Activated T-helper 1 cell treated with Interleukin-2 at 50 U/mL for 16 hours (primary cell): ENCODE measurements around the gene GPR62.
"Not testable (repeated sequence)": the region's sequence is repeated elsewhere in the genome, so short reads cannot be mapped to it uniquely, and the experiment has no call there.

Experiments
- DNase-seq: peaks from one replicate; pipeline ENCODE4 v3.0.0-alpha.2; 2020; ENCODE audit warnings: low read depth

Gene GPR62, protein sequence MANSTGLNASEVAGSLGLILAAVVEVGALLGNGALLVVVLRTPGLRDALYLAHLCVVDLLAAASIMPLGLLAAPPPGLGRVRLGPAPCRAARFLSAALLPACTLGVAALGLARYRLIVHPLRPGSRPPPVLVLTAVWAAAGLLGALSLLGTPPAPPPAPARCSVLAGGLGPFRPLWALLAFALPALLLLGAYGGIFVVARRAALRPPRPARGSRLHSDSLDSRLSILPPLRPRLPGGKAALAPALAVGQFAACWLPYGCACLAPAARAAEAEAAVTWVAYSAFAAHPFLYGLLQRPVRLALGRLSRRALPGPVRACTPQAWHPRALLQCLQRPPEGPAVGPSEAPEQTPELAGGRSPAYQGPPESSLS

DNA sequence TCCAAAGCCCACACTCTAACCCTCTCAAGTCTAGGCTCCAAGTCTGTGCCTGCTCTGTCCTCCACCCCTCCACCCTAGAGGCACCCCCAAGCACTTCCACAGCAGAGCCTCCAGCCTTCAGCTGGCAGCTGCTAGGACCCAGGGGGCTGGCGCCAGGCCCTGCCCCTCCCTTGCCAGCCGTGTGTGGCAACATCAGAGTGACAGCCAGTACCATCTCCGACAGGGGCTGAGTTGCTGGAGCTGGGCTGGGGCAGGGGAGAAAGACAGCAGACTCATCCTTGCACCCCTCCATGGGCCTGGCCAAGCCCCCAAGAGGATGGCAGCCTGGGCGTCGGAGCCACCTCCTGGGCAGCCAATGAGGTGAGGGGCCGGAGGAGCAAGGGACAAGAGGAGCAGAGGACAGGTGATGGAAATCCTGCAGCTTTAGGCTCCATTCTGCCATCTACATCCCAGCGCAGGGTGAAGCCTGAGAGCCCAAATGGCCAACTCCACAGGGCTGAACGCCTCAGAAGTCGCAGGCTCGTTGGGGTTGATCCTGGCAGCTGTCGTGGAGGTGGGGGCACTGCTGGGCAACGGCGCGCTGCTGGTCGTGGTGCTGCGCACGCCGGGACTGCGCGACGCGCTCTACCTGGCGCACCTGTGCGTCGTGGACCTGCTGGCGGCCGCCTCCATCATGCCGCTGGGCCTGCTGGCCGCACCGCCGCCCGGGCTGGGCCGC, at the start of gene GPR62:
GPR62 (plus strand) TSS at position 207 of the 718 bp plus-strand sequence; CDS start at position 479, 272 bp downstream.
- no peak for DNase-seq

DNA sequence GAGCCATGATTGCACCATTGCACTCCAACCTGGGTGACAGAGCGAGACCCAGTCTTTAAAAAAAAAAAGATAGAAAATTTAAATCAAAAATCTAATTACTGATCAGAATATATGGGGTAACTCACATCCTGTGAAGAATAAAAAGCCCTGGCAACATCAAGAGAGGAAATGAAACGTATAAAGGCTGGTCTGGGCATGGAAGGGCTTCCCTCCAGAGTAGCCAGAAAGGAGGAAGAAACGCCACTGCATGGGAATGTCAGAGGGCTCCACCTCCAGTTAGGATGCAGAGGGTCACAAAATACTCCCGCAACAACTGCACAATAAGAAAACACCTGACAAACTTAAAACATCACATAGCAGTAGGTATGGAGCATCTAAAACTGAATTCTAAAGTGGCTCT, 47.2 kb upstream of the GPR62 start:
- no peak for DNase-seq

DNA sequence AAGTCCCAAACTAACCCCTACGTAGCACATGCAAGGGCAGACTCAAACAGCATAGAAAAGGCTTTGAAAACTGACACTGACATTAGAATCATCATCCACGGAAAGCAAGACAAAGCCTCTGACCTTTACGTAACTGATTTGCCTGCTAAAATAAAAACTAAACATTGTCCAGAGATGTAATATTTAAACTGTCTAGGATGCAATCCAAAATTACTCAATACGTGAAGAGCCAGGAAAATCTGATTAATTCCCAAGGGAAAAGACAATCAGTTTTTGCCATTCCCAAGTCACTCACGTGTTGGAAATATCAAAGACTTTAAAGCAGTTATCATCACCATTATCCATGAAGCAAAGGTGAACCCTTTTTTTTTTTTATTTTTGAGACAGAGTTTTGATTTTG, 38.8 kb upstream of the GPR62 start:
- DNase-seq: no peak

DNA sequence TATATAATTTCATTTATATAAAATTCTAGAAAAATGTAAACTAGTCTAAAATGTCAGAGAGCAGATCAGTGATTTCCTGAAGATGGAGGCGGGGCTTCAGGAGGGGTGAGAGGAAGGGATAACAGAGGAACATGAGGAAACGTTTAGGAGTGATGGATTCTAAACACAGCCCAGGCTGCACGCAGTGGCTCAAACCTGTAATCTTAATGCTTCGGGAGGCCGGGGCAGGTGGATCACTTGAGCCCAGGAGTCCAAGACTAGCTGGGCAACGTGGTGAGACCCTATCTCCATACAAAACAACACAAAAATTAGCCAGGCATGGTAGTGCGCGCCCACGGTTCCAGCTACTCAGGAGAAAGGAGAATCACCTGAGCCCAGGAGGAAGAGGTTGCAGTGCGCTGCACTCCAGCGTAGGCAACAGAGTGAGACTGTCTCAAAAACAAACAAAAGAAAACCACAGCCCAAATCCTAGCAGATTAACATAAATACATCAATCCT, 34.1 kb upstream of the GPR62 start:
- DNase-seq: no peak

DNA sequence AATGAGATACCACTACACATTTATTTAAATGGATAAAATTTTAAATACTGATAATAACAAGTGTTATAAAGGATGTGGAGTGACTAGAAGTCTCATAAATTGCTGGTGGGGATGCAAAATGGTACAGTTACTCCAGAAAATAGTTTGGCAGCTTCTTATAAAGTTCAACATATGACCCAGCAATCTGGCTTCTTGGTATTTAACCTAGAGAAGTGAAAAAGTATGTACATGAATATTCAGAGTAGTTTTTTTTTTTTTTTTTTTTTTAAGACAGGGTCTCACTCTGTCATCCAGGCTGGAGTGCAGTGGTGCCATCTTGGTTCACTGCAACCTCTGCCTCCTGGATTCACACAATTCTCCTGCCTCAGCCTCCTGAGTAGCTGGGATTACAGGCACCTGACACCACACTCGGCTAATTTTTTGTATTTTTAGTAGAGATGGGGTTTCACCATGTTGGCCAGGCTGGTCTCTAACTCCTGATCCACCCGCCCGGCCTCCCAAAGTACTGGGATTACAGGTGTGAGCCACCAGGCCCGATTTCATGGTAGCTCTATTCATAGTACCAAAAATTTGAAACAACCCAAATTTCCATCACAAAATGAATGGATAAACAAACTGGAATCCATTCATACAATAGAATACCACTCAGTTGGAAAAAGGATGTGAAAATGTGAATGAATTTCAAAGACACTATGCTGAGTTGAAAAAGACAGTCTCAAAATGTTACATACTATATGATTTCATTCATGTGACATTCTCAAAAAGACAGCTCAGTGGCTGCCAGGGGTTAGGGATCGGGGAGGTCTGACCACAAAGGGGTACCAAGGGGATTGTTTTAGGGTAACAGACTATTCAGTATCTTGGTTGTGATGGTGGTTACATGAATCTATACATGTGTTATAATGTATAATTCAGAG, 27.9 kb upstream of the GPR62 start:
- no peak for DNase-seq

DNA sequence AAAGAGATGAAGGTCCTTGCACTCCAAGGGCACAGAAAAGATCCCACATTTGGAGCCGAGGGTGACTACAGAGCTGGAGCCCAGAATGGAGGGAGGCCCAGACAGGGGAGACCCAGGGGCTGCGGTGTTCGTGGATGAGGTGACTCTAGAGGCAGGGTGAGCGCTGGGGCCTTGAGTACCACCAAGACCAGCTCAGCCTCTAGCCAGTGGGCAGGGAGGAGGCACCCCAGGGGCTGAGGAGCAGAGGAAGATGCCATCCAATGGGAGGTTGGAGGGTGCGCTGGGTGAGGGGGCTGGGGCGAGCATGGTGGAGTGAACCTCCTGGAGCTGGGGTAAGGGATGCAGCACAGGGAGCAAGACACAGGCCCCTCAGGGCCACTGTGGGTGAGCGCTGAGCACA, 26.7 kb upstream of the GPR62 start:
- no peak for DNase-seq

DNA sequence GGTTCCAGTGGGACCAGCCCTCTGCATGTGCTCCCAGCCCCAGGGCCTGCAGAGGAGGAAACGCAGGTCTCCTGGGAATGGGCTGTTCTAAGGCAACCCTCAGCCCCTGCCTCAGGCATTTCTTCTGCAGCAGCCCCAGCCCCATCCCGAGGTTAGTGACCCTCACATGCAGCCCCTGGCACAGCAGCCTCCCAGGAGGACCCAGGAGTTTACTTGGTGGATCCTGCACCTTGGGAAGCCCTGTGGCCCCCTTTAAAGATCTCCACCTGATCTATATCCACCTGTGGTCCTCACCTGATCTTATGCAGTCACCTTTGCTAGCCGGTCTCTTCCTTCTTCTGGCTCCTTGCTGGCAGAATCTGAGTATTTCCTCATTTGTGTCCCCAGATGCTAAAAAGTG, 26.2 kb upstream of the GPR62 start:
- DNase-seq: not testable (repeated sequence)

DNA sequence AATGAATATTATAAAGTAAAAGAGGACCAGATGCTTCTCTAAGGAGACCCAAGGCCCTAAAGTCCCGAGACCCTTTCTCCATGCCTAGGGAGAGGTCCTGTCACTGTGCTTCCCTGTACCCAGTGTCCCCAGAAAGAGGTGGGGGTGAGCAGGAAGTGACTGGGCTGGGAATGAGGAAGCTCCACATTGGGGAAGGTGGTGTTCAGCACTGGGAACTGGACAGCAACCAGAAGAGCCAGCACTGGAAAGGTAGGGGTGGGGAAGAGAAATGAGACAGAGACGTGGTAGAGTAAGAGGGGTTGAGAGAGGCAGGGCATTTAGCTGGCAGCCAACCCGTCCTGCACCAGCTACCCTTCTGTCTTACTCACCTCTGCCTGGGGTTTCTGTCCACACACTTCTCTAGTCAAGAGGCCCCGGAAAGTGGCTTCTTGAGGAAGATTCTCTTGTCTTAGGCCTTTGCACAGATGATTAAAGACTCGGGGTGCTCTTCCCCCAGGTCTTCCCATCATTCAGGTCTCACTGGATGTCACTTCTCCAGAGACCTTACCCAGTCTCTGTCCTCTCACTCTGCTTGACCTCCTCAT, 25.7 kb upstream of the GPR62 start:
- no peak for DNase-seq

DNA sequence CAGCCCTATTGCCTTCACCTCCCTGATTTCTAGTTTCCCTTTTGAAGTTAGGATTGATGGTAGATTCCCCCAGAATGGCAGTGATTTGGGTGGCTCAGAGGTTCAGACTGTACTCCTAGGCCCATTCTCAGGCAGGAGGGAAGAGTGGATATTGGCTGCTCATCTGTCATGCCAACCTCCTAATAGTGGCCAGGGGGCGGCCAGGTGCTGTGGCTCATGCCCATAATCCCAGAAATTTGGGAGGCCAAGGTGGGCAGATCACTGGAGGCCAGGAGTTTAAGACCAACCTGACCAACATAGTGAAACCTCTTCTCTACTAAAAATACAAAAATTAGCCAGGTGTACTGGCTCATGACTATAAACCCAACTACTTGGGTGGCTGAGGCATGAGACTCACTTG, 24.7 kb upstream of the GPR62 start:
- DNase-seq: no peak

DNA sequence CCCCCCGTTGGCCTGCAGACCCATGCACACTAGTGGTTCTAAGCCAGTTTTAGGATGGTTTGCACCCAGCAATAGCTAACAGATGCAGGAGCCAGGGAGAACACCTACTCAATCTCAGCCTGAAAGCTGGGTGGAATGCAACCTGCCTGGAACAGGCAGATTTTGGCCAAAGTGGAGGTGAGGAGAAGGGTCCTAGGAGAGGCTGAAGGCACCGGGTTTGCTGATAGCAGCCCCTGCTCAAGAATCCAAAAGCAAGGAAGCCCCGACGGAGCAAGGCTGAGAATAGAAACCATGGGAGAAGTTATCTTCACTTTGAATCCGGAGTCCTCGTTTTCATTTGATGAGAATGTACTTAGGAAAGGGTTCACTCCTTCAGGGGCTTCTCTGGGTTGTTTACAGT, 23.4 kb upstream of the GPR62 start:
- no peak for DNase-seq

DNA sequence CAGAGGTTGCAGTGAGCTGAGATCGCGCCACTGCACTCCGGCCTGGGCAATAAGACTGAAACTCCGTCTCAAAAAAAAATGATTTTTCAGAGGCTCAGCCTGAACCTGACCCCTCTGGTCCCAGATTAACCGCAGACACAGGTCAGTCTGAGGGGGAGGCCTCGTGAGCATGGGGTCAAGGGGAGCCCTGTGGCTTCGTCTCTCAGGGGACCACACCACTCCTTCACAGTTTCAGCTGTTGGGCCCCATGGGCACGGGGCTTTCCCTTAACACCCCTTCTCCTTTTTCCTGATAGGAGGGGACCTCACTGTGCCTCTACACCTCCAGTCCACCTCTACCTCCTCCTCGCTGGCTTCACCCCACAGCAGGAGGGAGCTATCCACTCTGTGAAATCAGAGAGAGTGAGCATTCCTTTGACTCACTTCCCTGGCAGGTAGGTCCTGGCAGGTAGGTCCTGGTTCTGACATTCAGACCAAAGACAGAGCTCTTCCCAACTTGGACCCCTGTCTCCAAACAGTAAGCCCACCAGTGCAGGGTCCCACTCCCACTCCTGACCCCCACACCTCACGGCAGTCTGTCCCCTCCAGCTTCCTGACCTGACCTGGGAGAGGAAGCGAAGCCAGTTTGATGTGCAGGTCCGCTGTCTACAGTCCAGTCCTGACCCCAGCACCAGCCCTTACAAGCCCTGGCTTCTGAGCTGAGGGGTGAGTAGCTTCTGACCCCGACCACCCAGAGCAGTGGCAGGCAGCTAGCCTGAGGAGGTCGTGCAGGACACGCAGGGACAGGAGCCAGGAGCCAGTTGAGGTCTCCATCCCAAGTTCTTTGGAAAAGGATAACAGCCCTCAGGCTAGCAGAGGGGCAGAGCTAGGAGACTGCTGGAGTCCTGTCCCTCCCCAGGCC, 22.5 kb upstream of the GPR62 start:
- no peak for DNase-seq

DNA sequence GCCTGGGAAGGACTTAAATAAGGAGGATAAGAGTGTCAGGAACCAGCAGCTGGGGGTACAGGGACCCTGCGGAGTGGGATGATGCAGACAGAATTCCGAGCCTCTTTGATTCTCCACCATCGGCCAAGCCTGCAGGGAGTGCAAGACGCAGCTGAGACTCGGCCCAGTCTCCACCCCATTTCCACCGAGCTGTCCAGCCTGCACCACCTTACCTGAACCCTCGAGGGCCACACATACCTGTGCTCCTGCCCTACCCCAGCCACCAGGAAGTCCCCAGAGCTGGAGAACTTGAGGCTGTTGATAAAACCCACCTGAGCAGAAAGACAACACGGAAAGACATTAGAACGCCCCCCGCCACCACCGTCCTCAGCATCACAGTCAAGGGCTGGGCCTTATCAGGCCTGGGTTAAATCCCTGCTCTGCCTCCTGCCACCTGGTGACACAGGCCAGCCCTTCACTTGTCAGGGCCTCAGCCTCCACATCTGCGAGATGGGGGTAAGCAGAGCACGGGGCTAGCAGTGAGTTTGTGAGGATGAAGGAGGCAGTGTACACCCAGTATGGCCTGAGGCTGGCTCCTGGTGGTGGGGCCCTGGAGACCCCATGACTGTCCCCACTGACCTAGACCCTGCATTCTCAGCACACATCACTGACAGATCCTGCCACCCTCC, 21.6 kb upstream of the GPR62 start:
- no peak for DNase-seq

DNA sequence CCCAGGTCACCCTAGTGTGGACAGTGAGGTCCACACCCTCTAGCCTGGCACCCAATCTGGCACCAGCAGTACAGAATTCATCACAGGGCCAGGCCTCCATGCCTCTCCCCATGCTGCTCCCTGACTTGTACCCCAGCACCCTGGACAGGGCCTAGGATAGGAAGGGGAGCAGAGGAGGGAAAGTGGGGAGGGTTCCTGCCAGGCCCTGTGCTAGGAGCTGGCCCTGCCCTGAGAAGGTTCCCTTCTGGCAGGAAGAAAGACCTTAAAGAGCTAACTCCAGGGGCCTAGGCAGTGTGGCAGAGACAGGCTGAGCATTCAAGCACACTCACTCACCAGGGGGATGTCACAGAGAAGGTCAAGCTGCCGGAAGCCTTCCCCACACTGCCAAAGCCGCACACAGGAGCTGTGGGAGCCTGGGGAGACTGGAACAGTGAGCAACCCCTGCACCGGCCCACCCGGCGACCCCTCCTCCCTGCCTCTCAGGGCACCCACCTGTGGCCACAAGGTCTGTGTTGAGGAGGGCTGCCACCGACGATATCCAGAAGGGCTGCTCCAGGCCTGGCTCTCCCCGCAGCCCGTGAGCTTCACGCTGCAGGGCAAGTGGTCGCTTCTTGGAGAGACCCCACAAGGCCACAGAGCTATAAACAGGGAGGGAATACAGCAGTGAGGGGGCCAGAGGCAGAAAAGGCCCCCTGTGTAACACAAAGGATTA, 20.9 kb upstream of the GPR62 start:
- no peak for DNase-seq

DNA sequence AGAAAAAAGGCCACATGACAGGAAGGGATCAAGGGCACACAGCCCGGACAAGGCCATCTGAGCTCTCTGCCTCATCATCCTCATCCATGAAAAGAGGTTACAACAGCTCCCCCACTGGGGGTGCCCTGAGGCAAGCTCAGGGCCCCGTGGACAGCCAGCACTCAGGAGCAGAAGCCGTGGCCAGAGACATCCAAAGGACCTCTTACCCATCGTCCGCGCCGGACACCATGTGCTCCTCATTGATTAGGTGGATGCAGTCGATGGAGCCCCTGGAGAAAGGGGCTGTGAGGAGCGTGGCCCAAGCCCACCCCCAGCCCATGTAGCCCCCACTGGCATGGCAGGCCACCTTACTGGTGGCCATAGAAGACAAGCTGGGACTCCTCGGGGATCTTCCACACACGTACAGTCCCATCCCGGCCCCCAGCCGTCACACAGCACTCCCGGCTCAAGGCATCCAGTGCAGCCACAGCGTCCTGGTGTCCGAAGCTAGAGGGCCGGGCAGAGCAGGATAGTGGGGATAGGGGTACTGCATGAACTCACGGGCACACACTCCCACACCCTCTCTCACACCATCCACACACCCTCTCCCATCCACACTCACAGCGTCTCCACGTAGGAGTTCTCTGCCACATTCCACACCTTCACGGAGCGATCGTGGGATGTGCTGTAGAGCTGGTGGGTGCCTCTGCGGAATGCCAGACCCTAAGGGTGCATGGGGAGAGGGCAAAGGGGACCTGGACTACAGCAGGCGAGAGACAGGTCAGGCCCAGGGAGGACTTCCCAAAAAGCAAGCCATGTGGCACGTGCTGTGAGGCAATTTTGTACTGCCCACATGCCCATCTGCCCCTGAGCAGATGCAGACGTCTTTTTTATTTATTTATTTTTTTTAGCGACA, 19.9 kb upstream of the GPR62 start:
- no peak for DNase-seq

DNA sequence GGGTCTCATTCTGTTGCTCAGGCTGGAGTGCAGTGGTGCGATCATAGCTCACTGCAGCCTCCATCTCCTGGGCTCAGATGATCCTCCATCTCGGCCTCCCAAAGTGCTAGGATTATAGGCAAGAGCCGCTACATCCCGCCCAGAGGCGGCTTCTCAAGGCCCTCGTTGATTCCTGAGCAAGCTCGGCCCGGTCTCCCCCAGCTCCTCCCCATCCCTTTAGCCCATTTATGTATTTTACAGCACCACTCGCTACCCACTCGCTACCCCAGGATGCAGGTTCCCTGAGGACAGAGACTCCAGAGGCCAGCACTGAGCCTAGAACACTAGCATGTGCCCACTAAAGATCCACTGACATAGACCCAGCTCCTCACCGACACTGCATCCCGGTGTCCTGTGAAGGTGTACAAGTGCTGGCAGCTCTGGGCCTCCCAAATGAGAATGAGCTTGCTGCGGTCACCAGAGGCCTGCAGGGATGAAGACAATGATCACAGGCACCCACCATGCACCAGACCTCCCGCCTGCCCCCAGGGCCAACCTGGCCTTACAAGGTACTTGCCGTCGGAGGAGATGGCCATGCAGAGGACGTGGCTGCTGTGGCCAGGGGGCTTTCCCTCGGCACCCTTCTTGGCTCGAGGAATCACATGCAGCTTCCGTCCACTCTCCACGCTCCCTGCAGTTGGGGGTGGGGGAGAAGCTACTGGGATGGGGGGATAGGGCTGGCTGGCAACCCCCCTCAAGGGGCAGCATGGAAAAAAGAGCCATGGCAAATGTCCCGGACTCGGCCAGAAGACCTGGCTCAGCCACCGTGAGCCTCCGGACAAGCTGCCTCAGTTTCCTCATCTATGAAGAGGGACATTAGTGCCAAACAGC, 19.1 kb upstream of the GPR62 start:
- DNase-seq: no peak

DNA sequence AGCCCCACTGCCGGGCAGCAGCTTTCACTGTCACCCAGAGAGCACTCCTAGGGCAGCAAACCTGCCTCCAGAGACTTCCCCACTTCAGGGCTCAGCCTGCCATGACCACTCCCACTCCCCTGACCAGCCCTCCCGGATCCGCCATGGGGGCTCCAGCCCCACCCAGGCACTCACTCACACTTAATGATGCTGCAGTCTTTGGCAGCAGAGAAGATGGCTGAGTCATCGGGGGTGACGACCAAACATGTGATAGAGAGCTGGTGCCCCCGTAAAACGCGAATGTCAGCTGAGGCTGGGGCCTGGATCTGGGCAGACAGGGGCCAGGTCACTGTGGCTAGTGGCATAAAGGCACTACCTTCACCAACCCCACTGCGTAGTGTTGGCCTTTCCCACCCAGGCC, 18.2 kb upstream of the GPR62 start:
- DNase-seq: no peak

DNA sequence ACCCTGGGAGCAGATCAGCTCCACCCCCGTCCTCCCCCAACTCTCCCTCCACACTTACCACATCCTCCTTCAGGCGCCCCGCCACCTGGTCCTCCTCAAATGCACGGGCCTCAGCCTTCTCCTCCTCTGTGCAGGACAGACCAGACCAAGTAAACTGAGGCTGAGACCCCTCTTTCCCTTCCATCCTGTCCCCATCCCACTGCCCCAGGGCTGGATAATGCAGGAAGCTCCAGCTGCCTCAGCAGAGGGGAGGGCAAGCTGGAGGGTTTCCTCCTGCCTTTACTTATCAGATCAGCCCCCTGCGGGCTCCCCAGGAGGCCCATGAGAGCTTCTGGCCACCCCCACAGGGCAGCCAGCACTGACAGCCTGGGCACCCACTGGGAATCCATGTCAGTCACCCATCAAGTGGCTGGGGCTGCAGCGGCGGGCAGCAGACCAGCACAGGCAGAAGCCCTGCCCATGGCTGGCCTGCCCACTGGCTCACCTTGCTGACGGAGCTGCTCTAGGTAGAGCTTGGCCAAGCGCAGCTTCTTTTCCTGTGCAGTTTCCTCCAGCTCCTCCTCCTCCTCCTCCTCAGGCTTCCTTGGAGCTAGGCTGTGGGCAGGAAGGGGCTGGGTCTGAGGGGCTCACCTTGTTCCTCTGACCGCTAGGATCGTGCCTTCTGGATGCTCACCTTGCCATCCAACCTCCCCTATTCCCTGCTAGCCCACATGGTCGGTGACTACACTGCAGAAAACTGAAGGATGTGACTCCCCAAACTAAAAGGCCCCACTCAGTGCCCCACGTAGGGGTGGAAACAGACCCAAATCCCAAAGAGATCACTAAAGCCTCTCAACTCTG, 17.4 kb upstream of the GPR62 start:
- no peak for DNase-seq
